Keratinocyte (primary cell): ENCODE measurements around the gene RNF4. TPM values are rescaled to one million over a fixed set of nuclear protein-coding genes. Genes with fewer than 3 reads are reported as not detected.

Experiments
- DNase-seq: peaks from one replicate; pipeline ENCODE4 v3.0.0-alpha.2; 2011; ENCODE audit warnings: low read depth, missing footprints, low spot score
- FAIRE-seq: peaks from 2 replicates; lab custom pipeline; 2011; peaks lifted over from hg19 to GRCh38; lab: Jason Lieb, UNC
- H2AFZ ChIP-seq: 2 replicates; pipeline ENCODE4 v1.6.0; 2012; ENCODE audit warnings: low read length, control low read depth, inconsistent platforms; ENCODE audit not compliant: control insufficient read depth
- H3K27ac ChIP-seq: 2 replicates; pipeline ENCODE4 v1.5.1; 2011; ENCODE audit warnings: low read length; ENCODE audit not compliant: control insufficient read depth, insufficient read depth
- H3K27me3 ChIP-seq: 3 replicates; pipeline ENCODE4 v1.6.0; 2011; ENCODE audit warnings: low read length; ENCODE audit not compliant: control insufficient read depth, insufficient read depth; ENCODE audit errors: extremely low read depth
- H3K36me3 ChIP-seq, 2 experiments: 2 replicates in 1 of 2; 3 replicates in 1 of 2; pipeline ENCODE4 v1.5.1; 2011; ENCODE audit warnings: low read length in 2 of 2, mild to moderate bottlenecking in 1 of 2; ENCODE audit not compliant: control insufficient read depth in 2 of 2, insufficient read depth in 2 of 2; ENCODE audit errors: extremely low read depth in 1 of 2
- H3K4me1 ChIP-seq: 3 replicates; pipeline ENCODE4 v1.5.1; 2011; ENCODE audit warnings: low read length; ENCODE audit not compliant: control insufficient read depth, insufficient read depth; ENCODE audit errors: extremely low read depth
- H3K4me2 ChIP-seq: 3 replicates; pipeline ENCODE4 v1.6.0; 2011; ENCODE audit warnings: low read depth, low read length; ENCODE audit not compliant: control insufficient read depth, insufficient read depth; ENCODE audit errors: extremely low read depth
- H3K4me3 ChIP-seq, 3 experiments: fragments of 200-600 bp in 1 of 3; sonication (generic) in 1 of 3; 2 replicates in 2 of 3; 3 replicates in 1 of 3; pipeline ENCODE4 v1.5.1; 2011 to 2016; ENCODE audit warnings: low read length in 3 of 3, mild to moderate bottlenecking in 3 of 3, control low read depth in 2 of 3, inconsistent platforms in 1 of 3, low read depth in 1 of 3, mixed read lengths in 1 of 3, mixed run types in 1 of 3, moderate library complexity in 1 of 3; ENCODE audit not compliant: control insufficient read depth in 2 of 3, insufficient read depth in 2 of 3; ENCODE audit errors: extremely low read depth in 1 of 3
- H3K79me2 ChIP-seq: 2 replicates; pipeline ENCODE4 v1.6.0; 2012; ENCODE audit warnings: low read length; ENCODE audit not compliant: control insufficient read depth, insufficient read depth
- H3K9ac ChIP-seq: 3 replicates; pipeline ENCODE4 v1.6.0; 2011; ENCODE audit warnings: low read length; ENCODE audit not compliant: control insufficient read depth, insufficient read depth; ENCODE audit errors: extremely low read depth
- H3K9me1 ChIP-seq: 3 replicates; pipeline ENCODE4 v1.6.0; 2011; ENCODE audit warnings: low read length; ENCODE audit not compliant: control insufficient read depth, insufficient read depth; ENCODE audit errors: extremely low read depth
- H3K9me3 ChIP-seq: 2 replicates; pipeline ENCODE4 v1.5.1; 2012; ENCODE audit warnings: low read depth, low read length; ENCODE audit not compliant: control insufficient read depth
- H4K20me1 ChIP-seq: 3 replicates; pipeline ENCODE4 v1.6.0; 2011; ENCODE audit warnings: low read length; ENCODE audit not compliant: control insufficient read depth, insufficient read depth; ENCODE audit errors: extremely low read depth
- EZH2 ChIP-seq: IDR thresholded peaks from one replicate; pipeline ENCODE4 v1.6.1; 2012; ENCODE audit warnings: inconsistent platforms, mild to moderate bottlenecking, low read length, moderate library complexity
- dilution Hi-C: fragments of 300-500 bp; cut with MboI; formaldehyde crosslinking; loops from one replicate; pipeline ENCODE4 v1.7.0; 2020; ENCODE audit warnings: low sequenced_read_pairs; ENCODE audit not compliant: extremely low pct_ligation_motif_present
- polyA plus RNA-seq, 5 experiments: library from polyadenylated mRNA; depleted of rRNA in 3 of 5; stranded (reverse) in 3 of 5; stranded (forward) in 1 of 5; unstranded in 1 of 5; fragments of >200 nt; gene quantifications; 1 replicate in 1 of 5; 2 replicates in 3 of 5; 3 replicates in 1 of 5; pipeline versions ENCODE4 v1.2.1 to v1.2.3, GENCODE V29; 2011 to 2012; ENCODE audit warnings: missing spikeins in 2 of 5, low read depth in 1 of 5, low replicate concordance in 1 of 5
- TF ChIP-seq, protein P1 (sequence below), 3 experiments: IDR thresholded peaks in 1 of 3; conservative IDR thresholded peaks in 1 of 3; optimal IDR thresholded peaks in 1 of 3; 2 replicates in 2 of 3; 3 replicates in 1 of 3; pipeline versions ENCODE3 to v1.5.1; 2011; ENCODE audit warnings: low read length in 3 of 3, mild to moderate bottlenecking in 3 of 3, moderate library complexity in 2 of 3, control low read depth in 1 of 3, inconsistent platforms in 1 of 3; ENCODE audit not compliant: insufficient read depth in 2 of 3; ENCODE audit errors: extremely low read depth in 1 of 3

Gene RNF4
- polyA plus RNA-seq, 1 donor (not counting 4 experiments of a cell fraction or from before 2014, with no cell fraction given), result 63.6 TPM

DNA sequence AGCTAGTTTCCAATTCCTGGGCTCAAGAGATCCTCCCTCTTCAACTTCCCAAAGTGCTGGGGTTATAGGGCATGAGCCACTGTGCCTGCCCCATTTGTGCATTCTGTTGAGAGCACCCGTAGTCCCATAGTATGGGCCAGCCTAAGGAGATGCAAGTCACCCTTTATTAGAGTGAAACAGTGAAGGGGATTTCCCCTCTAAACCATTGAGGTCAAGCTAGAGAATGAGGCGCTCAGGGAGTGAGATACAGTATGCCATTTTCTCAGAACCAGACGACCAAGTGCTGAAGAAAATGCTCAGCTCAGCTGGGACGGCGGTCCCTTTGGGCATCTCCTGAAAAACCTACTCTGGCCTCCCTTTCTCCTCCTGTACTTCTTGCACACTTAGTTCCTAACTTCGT, 18.7 kb downstream of the RNF4 start:
- Histone ChIP-seq H3K27ac (no peak overlapping the region), H3K36me3 (peaks cover 14 to 28% of the 10 kb centered on the region in 2 experiments), H4K20me1 (peaks cover 33% of the 10 kb centered on the region), H3K27me3 (no peaks in the 10 kb centered on the region), H3K9ac (no peak overlapping the region), H3K79me2 (peaks cover 94% of the 10 kb centered on the region), H3K4me3 (no peak overlapping the region), H3K4me2 (no peak overlapping the region), H3K4me1 (peaks cover 12% of the 10 kb centered on the region), H3K9me3 (no peaks in the 10 kb centered on the region), H2AFZ (no peak overlapping the region), H3K9me1 (peaks cover 3% of the 10 kb centered on the region)
- DNase-seq (no peak), FAIRE-seq (no peak)
- TF ChIP-seq, protein P1, sequence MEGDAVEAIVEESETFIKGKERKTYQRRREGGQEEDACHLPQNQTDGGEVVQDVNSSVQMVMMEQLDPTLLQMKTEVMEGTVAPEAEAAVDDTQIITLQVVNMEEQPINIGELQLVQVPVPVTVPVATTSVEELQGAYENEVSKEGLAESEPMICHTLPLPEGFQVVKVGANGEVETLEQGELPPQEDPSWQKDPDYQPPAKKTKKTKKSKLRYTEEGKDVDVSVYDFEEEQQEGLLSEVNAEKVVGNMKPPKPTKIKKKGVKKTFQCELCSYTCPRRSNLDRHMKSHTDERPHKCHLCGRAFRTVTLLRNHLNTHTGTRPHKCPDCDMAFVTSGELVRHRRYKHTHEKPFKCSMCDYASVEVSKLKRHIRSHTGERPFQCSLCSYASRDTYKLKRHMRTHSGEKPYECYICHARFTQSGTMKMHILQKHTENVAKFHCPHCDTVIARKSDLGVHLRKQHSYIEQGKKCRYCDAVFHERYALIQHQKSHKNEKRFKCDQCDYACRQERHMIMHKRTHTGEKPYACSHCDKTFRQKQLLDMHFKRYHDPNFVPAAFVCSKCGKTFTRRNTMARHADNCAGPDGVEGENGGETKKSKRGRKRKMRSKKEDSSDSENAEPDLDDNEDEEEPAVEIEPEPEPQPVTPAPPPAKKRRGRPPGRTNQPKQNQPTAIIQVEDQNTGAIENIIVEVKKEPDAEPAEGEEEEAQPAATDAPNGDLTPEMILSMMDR (optimal IDR thresholded peaks at IDR 0.05 in 1 of 3, IDR thresholded peaks at IDR 0.05 in 1 of 3, conservative IDR thresholded peaks at IDR 0.05 in 1 of 3; ENCODE audit: extremely low read depth in 1 of 3, insufficient read depth in 2 of 3, low read length in 3 of 3), result no peak
- no peak for TF ChIP-seq EZH2
- dilution Hi-C loops, result no loop called here

DNA sequence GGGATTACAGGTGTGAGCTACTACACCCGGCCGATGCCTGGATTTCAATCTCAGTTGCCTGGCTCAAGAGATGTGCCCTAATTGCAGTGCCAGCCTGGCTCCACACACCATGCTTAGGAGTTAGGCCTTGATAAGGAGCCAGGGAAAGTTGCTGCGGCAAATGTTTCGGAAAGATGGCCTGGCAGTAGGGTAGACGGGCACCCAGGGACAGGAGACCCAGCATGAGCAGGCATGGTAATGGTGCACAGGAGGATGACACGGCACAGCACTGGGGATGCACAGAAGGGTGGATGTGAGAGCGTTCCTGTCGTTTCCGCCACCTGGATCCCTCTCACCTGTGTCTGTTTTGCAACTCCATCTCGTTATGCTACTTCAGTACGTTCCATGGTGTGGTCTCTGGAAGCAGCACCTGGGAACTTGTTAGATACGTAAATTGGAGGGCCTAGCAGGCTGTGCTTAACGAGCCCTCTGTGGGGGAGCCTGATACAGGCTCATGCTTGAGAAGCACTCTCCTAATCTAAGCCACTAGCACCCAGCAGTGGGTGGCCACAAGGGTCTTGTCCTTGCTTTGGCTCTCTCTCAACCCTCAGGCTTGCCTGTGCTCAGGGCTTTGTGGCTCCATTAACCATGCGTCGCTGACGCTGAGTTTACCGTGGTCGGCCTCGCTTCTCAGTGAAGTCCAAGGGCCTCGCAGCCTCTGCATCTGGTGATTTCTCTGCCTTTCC, 20.3 kb downstream of the RNF4 start:
- FAIRE-seq (no peak), DNase-seq (no peak)
- Histone ChIP-seq H4K20me1 (peaks cover 27% of the 10 kb centered on the region), H3K9me1 (peaks cover 3% of the 10 kb centered on the region), H3K9ac (no peak overlapping the region), H3K9me3 (no peaks in the 10 kb centered on the region), H3K36me3 (peaks cover 15 to 35% of the 10 kb centered on the region in 2 experiments), H3K27me3 (no peaks in the 10 kb centered on the region), H3K4me1 (peaks cover 12% of the 10 kb centered on the region), H3K4me2 (no peak overlapping the region), H3K79me2 (peaks cover 93% of the 10 kb centered on the region), H3K27ac (peak overlapping the region; percentile 88), H3K4me3 (no peak overlapping the region), H2AFZ (no peak overlapping the region)
- dilution Hi-C loops, result no loop called here
- TF ChIP-seq, protein P1 (optimal IDR thresholded peaks at IDR 0.05 in 1 of 3, IDR thresholded peaks at IDR 0.05 in 1 of 3, conservative IDR thresholded peaks at IDR 0.05 in 1 of 3; ENCODE audit: extremely low read depth in 1 of 3, insufficient read depth in 2 of 3, low read length in 3 of 3), result no peak
- no peak for TF ChIP-seq EZH2
